AG09309 (cell line): Measurements from ENCODE around the gene SARM1.

Source experiments
- DNase-seq: peaks from one replicate; pipeline ENCODE4 v3.0.0-alpha.2; 2010; ENCODE audit warnings: low read depth
- H3K4me3 ChIP-seq: 2 replicates; pipeline ENCODE4 v1.5.1; 2011; ENCODE audit warnings: mild to moderate bottlenecking, low read depth, low read length, moderate library complexity; ENCODE audit not compliant: control insufficient read depth
- TF ChIP-seq, protein P1 (sequence below): IDR thresholded peaks from 2 replicates; pipeline ENCODE4 v1.5.1; 2011; ENCODE audit warnings: mild to moderate bottlenecking, low read depth, low read length, inconsistent platforms; ENCODE audit not compliant: insufficient read depth, control insufficient read depth; ENCODE audit errors: missing control alignments

SARM1 gene

DNA sequence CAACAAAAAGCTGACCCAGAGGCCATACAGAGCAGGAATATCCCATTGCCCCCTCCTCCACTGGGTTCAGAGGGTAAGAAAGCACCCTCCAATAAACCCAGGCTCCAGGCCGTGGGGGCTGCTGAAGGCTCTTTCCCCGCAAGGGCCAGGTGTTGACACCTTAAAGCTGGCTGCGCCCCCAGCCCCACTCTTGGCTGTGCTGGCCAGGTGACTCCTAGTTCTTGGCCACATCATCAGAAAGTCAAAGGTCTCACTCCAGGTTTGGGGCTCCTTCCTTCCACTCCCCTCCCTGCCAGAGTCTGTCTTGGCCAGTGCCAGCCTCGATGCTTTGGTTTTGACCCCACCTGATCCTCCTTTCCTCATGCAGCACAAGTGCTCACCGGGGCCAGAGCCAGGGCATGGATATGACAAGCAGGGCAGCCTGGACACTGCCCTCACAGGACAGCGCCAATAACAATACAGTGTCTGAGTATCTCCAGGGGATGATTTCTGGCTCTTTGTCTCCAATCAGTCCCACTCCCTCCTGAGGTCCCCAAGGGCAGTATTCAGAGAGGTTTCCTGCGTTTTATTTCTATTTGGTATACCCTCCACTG is 26.3 kb downstream of the SARM1 start:
- no peak for DNase-seq
- TF ChIP-seq, protein P1, sequence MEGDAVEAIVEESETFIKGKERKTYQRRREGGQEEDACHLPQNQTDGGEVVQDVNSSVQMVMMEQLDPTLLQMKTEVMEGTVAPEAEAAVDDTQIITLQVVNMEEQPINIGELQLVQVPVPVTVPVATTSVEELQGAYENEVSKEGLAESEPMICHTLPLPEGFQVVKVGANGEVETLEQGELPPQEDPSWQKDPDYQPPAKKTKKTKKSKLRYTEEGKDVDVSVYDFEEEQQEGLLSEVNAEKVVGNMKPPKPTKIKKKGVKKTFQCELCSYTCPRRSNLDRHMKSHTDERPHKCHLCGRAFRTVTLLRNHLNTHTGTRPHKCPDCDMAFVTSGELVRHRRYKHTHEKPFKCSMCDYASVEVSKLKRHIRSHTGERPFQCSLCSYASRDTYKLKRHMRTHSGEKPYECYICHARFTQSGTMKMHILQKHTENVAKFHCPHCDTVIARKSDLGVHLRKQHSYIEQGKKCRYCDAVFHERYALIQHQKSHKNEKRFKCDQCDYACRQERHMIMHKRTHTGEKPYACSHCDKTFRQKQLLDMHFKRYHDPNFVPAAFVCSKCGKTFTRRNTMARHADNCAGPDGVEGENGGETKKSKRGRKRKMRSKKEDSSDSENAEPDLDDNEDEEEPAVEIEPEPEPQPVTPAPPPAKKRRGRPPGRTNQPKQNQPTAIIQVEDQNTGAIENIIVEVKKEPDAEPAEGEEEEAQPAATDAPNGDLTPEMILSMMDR, result no peak

DNA sequence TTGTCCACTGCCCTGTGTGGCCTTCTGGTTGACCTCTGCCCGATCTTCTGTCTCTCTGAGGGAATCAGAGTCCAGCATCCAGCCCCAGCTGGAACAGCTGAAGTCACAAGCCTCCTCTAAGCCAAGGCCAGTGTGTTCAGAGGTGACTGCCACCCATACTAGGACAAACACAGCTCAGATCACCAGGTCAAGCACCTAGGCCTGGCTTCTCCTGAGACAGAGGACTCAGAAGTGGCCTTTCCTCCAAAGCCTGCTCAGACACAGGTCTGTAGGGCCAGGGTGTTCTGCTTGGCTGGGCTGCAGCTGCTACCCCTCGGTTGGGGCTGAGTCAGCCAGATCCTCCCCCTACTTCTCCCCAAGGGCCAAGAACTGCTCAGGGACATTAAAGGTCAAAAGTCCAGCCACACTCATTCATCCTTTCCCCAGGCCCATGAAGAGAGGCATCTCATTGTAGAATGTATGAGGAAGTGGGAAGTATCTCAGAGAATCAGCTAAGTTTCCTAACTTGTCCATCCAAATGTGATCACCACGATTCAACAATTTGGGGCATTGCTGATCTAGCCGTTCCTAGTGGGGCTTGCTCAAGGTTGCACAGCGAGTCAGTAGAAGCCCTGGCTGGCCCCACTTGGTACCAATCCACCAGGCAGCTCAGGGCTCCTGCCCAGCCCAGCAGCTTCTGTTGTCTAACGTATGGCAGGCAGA is 26.9 kb downstream of the SARM1 start:
- TF ChIP-seq, protein P1, result no peak
- no peak overlapping the region for H3K4me3 ChIP-seq
- no peak for DNase-seq

More for the DNA sequence above, 26.3 kb downstream of the SARM1 start:
- no peak overlapping the region for H3K4me3 ChIP-seq

- TF ChIP-seq, protein P1, result no peak
- DNase-seq, result no peak
- no peak overlapping the region for H3K4me3 ChIP-seq
These were observed 28.3 kb downstream of the SARM1 start for GRCh38 chr17:28399808-28400207.

- TF ChIP-seq, protein P1, result no peak
- no peak for DNase-seq
- no peak overlapping the region for H3K4me3 ChIP-seq
These were observed 30.7 kb downstream of the SARM1 start for GRCh38 chr17:28402224-28402630.

DNA sequence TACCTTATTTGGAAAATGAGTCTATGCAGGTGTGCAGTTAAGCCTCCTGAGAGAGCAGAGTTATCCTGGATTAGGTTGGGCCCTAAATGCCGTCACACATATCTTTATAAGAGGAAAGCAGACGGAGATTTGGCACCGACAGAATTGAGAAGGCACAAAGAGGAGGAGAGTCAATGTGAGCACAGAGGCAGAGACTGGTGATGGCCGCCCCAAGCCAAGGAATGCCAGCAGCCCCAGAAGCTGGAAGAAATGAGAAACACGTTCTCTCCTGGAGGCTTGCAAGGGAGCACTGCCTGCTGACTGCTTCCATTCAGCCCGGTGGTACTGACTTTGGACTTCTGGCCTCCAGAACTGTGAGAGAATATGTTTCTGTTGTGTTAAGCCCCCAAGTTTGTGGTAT is 31.4 kb downstream of the SARM1 start:
- TF ChIP-seq, protein P1, result no peak
- no peak for DNase-seq
- no peak overlapping the region for H3K4me3 ChIP-seq

DNA sequence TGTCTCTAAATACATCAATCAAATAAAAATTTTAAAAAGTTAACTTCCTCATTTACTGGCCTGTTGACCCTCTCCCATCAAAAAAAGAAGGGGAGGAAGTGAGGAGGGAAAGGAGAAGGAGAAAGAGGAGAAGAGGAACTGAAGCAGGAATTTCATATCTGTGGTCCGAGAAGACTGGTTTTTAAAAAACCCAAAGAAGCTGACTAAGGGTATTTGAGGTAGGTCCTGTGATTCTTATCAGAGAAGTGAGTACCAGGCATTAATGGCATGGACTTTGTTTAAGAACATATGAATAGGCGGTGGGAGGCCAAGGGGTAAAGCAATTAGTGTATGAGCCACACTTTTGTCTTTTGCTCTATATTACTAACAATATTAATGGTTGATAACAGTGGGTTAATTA is 32.5 kb downstream of the SARM1 start:
- DNase-seq, result no peak
- TF ChIP-seq, protein P1, result no peak

GRCh38 chr17:28404461-28404811 is 32.9 kb downstream of the SARM1 start:
- TF ChIP-seq, protein P1, result no peak
- DNase-seq, result no peak
- no peak overlapping the region for H3K4me3 ChIP-seq

More for the DNA sequence above, 32.5 kb downstream of the SARM1 start:
- no peak overlapping the region for H3K4me3 ChIP-seq
